NCI-H748 (cell line): Measurements from ENCODE around the gene INPP5A.
"Not testable (repeated sequence)": the region's sequence is repeated elsewhere in the genome, so short reads cannot be mapped to it uniquely, and the experiment has no call there.

ENCODE experiments used
- DNase-seq: peaks from one replicate; lab custom pipeline; 2025; ENCODE audit not compliant: unreplicated experiment; lab: John Stamatoyannopoulos, UW

Gene INPP5A

DNA sequence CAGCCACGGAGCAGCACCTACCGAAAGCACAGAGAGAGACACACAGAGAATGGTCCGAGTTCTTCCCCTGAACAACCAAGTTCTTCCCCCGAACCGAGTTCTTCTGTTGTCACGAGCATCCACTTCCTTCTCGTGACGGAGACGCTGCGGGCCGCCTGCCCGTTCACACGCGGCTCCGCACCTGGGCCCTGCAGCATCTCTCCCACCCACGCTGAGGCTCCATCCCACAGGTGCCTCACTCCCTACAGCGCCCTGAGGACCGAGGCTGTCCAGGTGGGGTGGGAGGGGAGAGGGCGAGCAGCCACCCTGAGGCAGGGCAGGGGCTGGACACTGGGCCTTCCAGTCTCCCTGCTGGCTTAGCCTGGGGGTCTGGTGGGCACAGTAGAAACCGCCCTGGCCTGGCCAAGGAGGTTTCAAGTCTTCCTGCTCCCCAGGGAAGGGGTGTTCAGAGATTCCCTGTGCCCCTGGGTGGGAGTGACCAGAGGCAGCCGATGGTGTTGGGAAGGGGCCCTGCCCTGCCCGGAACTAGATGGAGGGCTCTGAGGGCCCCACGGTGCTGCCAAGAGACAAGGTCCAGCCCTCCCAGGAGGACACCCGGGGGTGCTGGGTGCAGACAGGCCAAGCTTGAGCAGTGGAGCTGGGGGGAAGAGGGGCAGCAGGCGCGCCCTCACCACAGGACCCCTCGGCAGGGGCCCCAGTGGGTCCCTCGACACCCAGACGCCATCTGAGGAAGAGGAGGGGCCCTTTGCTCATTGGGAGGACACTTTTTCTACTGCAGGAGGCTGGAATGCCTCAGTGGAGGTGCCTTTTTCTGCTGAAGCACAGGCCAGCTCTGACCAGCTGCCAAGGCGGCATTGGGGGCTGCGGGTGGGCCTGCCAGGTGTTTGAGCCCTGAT, 253.6 kb downstream of the INPP5A start:
- no peak for DNase-seq

DNA sequence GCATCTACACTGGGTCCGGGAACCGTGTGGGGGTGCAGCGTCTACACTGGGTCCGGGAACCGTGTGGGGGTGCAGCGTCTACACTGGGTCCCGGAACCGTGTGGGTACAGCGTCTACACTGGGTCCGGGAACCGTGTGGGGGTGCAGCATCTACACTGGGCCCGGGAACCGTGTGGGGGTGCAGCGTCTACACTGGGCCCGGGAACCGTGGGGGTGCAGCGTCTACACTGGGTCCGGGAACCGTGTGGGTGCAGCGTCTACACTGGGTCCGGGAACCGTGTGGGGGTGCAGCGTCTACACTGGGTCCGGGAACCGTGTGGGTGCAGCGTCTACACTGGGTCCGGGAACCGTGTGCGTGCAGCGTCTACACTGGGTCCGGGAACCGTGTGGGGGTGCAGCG, 254.5 kb downstream of the INPP5A start:
- DNase-seq, result not testable (repeated sequence)

DNA sequence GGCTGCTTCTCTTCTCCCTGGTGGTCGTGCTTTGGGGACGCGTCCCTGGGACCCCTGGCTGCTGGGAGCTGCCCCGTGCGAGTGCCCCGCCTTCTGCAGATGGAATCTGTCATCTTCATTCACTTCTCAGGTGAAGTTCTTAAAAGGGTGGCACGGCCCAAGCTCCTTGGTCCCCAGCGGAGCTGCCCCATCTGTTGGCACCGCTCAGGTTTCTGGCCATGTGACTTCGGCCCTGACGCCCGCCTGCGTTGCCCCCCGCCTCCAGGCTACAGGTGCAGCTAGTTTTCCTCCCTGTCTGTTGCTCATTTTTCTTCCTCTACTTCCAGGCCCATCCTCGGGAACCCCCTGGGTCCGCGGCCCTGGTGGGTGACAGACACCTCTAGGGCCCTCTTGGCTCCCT, 255.2 kb downstream of the INPP5A start:
- DNase-seq, result no peak

DNA sequence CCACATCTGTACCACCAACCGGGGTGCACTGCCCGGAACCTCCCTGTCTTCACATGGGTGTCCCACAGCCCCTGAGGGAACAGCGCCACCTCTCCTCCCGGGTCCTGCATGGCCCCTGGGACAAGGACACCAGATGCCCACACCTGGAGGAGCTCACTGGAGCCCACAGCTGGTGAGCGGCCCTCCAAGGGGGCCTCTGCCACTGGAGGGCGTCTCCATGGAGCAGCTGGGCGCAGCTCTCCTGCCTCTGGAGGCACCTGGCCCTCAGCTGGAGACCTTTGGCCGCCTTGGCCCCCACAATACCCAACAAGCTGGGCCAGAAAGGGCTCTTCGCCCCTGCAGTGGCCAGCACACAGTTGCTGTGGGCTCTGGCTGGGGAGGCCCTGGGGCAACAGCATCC, 255.6 kb downstream of the INPP5A start:
- DNase-seq, result no peak

DNA sequence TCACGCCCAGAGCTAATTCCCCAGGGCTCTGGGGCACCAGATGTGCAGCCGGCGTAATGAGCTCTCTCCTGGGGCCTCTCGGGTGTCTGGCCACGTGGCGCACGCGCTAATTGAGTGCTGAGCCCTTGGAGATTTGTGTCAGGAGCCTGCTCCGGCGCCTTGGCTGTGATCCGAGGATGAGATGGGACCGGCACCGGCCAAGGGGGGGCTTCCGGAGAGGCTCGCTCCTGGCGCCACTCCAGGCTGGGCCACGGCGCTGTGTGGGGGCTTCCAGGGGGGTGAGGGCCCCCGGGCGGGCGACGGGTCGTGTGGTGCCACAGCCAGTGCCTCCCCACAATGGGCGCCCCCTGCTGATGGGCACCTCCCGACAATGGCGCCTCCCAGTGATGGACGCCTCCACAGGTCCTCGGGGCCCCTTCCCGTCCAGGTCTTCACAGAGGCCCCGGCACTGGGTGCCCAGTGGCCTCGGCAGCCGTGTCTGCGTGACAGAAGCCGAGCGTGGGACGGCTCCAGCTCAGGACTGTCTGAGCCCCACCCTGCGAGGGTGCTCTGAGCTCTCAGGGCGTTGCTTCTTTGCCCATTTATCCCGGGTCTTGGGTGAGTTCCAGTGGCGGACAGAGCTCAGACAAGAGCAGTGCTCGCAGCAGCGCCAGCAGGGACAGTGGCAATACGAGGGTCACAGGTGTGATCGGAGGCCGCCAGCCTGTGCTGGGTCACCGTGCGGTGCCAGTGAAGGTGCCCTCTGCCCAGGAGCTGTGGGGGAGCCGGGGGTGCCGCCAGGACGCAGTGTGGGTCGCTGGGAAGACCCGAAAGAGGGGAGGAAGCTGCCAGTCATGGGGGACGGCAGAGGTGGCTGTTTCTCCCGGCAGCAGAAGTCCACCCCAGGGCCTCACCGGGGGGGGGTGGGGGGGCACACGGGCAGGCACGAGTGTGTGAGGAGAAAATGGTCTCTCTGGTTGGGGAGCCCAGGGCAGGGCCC, 256.6 kb downstream of the INPP5A start:
- peak; percentile 21 for DNase-seq

DNA sequence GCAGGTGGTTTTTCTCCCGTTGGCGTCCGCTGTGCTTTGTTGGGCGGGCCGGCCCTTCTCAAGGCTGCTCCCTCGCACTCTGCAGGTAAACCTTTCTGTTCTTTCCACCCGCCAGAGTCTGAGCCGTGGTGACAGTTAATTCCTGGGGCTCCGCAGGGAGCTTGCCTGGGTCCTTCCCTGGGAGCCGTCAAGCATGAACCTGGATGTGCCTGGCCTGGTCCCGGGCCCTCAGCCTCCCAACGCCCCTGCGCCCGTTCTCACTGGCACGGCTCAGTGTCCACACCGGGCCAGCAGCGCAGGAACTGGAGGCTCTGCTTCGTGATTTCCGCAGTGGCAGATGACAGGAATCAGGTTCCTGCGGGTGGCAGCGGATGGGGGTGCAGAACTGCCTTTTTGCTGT, 259.3 kb downstream of the INPP5A start:
- no peak for DNase-seq

DNA sequence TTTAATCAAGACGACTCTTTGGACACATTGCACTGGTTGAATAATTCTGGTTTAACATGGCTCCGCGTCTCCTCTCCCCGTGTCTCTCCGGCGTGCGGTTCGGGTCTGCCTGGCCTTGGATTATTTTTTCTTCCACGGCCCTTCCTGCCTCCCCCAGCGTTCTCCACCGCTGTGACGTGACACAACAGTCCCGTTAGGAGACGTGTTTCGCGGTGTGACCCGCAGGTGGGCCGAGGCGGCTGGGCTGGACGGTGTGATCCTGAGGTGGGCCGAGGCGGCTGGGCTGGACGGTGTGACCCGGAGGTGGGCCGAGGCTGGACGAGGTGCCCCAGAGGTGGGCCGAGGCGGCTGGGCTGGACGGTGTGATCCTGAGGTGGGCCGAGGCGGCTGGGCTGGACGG, 260.4 kb downstream of the INPP5A start:
- DNase-seq, result not testable (repeated sequence)

DNA sequence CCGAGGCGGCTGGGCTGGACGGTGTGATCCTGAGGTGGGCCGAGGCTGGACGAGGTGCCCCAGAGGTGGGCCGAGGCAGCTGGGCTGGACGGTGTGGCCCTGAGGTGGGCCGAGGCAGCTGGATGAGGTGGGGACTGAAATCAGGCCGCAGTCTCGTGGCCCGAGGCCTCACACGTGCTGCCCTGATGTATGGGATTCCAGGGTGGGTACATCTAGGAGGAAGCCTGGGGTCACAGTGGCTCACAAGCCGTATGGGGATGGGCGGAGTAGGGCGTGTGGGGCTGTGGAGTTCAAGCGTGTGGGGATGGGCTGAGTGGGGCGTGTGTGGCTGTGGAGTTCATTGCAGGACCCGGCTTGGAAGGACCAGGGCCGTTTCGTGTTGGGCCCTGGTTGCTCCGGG, 260.8 kb downstream of the INPP5A start:
- no peak for DNase-seq

DNA sequence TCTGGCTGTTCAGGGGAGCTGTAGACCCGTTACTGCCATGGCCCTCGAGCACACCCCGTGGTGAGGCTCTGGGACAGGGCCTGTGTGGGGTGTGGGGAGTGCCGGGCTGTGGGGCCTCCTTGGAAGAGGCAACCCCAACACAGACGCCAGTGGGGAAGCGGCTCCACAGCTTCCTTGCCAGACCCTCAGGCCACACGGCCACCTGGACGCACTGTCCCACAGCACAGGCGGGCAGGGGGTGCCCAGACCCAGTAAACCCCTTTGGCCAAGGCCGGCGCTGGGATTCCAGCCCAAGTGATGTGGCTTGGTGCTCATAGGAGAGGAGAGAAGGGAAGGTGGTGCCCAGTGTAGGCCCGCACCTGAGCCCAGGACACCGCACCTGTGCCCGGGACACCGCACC, 261.3 kb downstream of the INPP5A start:
- DNase-seq, result no peak

DNA sequence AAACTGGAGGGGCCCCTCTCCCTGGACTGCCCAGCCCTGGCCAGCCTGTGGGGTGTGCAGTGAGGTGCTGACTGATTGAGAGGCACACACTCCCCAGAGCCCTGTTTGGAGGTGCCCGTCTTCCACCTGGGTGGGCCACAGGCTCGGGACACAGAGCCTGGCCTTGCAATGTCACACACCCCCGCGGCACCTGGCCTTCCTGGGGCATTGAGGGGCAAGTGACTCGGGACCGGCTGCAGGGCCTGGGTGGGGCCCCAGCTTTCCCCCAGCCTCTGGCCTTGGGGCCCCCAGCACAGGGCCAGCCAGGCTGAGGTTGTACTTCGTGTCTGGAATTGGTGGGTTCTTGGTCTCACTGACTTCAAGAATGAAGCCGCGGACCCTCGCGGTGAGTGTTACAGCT, 262.3 kb downstream of the INPP5A start:
- no peak for DNase-seq

DNA sequence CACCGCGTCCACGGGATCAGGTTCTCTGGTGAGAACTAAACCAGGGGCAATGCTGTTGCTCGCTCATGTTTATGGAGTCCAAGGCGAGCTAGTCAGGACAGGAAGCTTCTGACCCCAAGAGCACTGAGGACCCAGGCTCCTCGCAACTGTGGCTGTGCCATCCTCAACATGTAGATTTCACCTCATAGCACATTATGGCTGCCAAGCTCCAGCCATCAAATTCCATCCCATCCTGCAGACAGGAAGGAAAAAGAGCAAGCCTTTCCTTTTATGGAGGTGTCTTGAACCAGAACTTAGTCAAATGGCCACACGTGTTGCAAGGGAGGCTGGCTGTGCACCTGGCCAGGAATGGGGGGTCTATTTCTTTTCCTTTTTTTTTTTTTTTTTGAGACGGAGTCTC, 264.5 kb downstream of the INPP5A start:
- DNase-seq, result no peak

DNA sequence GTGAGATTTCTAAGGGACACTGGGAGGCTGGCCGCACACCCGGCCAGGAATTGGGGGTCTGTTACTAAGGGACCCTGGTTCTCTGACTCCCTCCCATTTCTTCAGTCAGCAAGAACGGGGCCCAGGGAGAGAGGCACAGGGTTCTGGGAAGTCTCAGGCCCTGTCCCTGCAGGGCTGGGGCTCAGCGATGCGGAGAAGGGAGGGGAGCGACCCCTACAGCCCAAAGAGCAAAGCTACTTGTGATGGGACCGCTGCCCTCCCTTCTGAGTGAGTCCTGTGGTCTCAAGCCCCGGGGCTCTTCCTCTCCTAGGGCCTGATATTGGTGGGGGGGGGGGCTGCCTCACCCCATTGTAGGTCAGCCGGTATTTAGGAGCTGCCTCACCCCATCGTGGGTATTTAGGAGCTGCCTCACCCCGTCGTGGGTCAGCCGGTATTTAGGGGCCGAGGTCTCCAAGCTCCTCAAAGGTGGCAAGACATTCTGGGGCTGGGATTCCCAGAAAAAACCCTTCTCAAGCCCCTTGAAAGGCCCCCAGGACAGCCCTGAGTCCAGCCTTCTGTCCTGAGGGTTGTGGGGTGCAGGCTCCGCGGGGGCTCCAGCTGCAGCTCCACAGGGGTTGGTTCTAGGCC, 265.2 kb downstream of the INPP5A start:
- no peak for DNase-seq

DNA sequence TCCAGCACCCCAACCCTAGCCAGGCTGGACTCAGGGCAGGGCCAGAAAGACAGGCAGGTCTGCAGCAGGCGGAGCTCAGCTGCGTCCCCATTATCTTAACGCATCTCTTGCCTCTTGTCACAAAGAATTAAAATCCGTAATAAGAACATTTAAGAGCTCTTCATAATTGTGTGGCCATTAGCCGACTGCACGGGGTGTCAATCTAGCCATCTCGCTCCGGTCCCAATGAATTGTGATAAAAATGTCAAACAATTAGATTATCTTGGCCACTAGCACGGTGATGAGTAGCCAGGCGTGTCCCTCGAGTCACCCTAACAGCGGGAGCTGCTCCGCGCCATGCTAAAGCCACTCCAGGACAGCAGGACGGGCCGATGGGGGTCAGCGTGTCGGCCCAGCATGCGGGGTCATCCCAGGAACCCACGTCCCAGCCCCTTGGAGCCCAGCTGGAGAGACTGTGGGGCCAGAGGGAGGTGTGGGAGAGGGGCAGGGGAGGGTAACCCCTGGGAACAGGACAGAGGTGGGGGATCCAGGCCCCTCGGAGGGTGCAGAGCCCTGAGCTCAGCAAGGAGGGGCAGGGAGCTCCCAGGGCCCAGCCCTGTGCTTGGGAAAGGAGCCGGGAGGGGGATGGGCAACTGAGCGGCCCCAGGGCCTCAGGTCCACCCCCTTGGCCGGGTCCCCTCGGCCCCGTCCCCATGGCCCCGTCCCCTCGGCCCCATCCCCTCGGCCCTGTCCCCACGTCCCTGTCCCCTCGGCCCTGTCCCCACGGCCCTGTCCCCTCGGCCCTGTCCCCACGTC, 266.0 kb downstream of the INPP5A start:
- DNase-seq, result no peak

DNA sequence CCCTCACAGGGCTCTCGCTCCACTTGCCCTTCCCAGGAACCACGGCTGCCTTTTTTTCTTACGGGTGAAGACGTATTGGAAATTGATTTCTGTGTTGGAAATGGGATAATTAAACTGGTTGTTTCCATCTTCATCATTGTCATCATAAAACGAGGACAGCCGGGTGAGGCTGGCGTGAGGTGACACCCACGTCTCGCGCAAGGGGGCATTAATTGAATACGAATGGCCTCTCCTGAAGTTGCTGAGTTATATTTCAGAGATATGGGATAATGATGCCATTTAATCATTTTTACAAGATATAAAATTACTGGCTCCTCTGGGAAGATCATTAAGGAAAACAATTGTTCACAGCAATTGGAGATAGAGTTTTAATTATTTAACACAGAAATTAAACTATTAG, 266.7 kb downstream of the INPP5A start:
- DNase-seq, result no peak

DNA sequence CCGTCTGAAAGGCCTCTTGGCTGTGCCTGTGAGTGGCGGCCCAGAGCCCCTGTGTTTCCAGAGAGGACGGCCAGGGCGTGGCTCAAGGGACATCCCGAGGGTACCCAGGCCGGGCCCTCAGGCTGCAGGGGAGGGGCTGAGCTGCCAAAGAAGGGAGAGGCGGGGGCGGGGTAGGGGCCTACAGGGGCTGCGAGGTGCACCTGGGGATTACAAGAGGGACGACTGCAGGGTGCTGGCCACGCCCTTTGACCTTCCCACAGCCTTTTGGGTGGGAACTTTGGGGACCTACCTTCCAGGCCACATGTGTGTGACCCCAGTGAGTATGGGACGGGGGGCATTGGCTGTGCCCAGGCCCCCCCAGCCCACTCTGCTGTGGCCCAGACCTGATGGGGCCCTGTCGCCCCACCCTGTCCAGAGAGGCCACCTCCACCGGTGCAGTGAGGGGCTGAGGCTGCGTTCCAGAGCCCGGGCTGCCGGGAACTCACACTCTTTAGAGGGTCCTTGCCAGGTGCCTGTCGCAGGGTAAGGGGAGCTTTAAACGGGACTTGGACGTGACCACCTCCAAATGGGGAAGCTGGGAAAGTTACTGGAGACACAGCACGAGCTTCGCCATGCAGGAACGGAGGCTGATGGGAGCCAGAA, 267.3 kb downstream of the INPP5A start:
- DNase-seq, result no peak

DNA sequence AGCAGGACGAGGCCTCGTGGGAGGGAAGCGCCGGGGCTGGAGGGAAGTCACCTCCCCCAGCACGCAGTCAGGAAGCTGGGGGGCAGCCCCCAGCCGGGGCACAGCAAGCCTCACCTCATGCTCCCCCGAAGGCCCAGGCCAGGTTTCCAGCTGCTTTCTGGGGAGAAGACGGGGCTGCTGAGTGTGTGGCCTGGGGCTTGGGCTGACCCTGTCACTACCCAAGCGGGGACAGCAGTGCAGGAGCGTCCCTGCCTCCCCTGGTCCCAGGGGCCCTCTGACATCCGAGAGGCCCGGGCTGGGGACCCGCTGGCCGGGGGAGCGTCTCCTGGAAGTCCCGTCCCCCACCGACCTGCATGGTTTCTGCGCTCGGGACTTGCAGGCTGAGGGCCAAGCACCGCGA, 268.0 kb downstream of the INPP5A start:
- no peak for DNase-seq

DNA sequence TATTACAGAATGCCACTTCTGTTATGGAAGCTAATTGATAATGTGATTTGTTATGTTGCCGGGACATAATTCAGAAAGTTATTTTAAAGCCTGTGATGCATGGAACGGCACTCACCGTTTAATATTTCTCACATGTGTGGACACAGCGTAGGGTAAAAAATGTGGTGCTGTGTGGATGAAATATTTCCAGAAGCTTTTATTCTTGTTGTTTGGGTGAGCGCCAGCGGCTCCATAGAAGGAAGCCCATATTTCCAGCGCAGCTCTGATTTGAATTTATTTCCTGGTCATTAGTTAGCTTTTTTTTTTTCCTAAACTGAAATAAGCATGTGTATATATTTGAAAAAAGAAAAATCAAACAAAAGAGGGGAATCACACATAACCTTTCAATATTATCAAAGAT, 268.5 kb downstream of the INPP5A start:
- no peak for DNase-seq

DNA sequence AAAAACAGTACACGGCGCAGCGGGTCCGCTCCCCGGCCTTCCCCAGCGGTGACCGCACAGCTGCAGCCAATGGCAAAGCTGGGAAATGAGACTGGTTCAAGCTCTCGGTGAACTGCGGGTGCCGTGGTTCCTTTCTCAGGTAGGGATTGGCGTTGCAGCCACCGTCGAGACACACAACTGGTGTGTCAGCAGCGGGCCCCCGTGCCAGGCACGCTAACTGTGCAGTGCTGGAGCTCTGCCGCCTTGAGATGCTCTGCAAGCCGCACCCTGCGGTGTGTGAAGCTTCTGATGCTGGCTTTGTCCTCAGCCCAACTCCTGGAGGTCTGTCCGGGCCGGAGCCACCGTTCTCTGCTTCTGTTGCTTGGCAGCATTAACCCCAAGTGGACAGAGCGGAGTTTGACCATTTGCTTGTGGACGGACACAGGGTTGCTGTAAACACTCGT, 269.0 kb downstream of the INPP5A start:
- no peak for DNase-seq

DNA sequence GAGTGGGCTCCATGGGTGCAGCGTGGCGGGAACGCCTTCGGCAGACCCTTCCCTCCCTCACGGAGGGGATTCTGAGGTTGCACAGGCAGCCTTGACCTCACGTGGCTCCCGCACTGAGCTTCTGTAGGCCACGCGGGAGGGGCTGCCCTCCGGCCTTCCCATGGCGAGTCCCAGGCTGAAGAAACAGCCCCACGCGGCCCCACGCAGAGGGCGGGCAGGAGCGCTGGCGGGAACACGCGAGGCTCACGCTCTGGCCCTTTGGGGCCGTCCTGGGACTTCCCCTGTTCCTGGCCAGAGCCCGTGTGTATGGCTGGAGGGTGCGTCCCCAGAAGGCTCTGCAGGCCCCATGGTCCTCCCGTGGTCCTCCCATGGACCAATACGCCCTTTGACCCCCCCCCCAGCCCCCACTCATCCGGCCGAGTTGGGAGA, 270.0 kb downstream of the INPP5A start:
- no peak for DNase-seq
